ENCODE results near the gene KRT82.
"Not testable (repeated sequence)": the region's sequence is repeated elsewhere in the genome, so short reads cannot be mapped to it uniquely, and the experiment has no call there.

The KRT82 gene

DNA sequence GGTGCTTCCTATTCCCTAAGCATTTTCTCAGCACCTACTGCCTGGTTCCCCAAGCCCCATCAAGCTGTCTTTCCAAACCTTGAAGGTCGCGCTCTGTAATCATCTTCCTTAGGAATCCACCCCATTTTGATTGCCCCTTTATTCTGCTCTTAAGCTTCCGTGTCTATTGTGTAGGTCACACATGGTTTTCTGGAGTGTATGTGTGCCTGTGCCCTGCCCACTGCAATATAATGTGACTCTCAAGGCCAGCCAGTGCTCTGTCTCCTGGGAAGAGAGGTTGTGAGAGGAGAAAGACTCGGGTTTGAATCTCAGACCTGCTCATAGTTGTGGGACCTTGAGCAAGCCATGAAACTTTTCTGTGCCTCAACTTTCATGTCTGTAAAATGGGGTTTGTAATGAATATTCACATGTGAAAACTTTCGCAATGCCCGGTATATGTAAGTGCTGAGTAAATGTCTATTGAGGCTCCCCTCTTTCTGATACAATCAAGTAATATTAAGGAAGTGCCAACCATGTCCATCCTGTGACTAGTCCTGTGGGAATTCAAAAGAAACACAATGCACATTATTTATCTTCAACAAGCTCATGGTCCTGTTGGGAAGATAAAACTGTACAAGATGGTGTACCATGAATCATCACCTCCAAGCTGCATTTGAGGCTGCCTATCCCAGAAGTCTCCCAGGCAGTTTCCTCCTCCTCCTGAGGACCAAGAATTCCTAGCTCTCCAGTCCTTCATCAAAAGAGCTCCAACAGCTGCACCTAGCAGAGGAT, 28.8 kb upstream of the KRT82 start:
- no peak for DNase-seq

- DNase-seq, result no peak
These were observed 28.1 kb upstream of the KRT82 start, which contains the start of gene KRT75 for GRCh38 chr12:52434081-52434733. TSS of gene KRT75 (minus strand) at chr12:52434371. CDS start at chr12:52434304, 67 bp downstream.

- no peak for DNase-seq
These were observed 27.5 kb upstream of the KRT82 start for GRCh38 chr12:52433501-52434080.

GRCh38 chr12:52432559-52433207, 26.5 kb upstream of the KRT82 start:
- DNase-seq, result no peak

GRCh38 chr12:52428121-52428520, 22.0 kb upstream of the KRT82 start:
- peak; percentile 25 for DNase-seq

- DNase-seq, result no peak
These were observed 20.9 kb upstream of the KRT82 start for GRCh38 chr12:52427083-52427482.

GRCh38 chr12:52426034-52426433, 19.9 kb upstream of the KRT82 start:
- no peak for DNase-seq

DNA sequence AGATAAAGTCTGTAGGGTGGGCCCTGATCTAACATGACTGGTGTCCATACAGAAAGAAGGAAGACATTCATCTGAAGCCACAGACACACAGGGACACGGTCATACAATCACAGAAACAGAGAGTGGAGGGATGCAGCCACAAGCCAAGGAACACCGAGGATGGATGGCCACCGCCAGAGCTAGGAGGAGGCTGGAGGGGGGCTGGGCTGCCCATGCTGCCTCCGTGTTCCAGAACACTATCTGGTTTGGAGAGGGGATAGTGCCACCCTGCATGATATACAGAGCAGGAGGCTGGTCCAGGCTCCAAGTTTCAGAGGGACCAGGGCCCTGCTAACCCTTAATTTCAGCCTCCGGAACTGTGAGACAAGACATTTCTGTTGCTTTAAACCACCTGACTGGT, 19.3 kb upstream of the KRT82 start:
- no peak for DNase-seq

GRCh38 chr12:52423661-52424500, 17.7 kb upstream of the KRT82 start:
- DNase-seq, result peak; percentile 52

DNA sequence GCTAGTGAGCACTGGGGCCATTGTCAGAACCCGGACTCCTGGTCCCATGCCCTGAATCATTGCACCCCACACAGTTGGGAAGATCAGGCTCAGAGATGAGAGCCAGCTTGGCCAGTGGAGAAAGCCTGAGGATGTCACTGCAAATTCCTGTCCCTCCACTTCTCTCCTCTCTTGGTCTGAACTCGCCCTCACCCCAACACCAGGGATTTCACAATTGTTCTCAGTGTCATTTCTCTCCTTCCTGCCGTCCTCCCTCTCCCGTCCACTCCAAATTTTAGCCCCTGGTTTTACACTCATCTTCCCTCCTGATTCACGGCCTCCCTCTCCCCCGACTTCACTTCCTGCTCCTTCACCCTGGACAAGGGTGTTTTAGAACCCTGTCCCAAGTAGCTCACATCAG, 16.9 kb upstream of the KRT82 start:
- DNase-seq, result no peak

GRCh38 chr12:52419656-52420055, 13.5 kb upstream of the KRT82 start:
- no peak for DNase-seq

DNA sequence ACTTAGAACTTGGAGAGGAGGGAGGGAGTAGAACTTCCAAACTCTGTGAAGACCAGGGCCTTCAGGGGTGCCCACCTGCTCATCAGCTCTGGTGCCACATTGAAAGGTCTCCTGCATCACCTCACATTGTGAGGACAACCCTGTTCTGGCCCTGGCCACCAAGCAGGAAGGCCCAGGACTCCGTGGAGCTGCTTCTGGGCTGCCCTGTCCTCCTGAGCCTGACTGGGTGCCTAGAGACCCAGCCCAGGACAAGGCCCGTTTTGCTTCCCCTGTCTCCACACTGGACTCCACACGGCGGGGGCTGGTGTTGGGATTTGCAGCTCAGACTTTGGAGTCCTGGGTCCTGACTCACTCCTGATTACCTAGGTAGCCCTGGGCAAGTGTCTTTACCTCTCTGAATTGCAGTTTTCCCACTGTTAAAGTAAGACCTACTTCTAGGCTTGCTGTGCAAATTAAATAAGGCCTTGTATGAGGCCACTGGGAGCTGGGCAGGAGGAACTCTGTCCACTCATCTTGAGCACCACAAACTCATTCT, 12.5 kb upstream of the KRT82 start:
- no peak for DNase-seq

DNA sequence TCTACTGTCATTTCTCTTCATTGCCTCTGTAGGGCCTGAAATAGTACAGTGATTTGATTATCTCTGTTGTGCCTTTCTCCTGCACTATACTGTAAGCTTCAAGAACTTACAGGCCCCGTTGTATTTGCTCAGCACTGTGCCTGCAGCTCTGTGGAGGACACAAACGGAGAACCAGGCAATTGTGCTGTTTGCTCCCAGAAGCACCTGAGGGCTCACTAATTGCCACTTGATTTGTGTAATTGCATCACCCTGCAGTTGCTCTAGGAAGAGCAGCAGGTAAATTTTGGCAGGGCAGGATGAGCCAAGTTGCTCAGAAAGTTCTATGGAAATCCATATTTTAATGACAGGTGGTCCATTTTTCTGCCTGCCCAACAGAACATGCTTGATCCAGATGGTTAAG, 11.6 kb upstream of the KRT82 start:
- peak; percentile 45 for DNase-seq

DNA sequence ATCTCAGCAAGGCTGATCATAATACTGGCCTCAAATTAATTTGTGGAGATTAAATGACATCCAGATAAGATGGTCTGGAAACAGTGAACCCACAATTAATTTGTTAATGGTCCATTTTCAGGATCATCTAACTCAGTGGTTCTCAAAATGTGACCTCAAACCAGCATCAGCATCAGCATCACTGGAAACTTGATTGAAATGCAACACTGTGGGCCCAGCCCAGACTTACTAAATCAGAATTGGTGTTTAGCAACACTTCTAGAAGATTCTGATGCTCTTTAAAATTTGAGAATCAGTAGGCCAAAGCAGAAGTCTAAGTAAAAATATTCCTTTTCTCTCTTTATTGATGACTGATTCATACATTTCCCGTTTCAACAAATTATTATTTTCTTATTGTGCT, 10.7 kb upstream of the KRT82 start:
- no peak for DNase-seq

DNA sequence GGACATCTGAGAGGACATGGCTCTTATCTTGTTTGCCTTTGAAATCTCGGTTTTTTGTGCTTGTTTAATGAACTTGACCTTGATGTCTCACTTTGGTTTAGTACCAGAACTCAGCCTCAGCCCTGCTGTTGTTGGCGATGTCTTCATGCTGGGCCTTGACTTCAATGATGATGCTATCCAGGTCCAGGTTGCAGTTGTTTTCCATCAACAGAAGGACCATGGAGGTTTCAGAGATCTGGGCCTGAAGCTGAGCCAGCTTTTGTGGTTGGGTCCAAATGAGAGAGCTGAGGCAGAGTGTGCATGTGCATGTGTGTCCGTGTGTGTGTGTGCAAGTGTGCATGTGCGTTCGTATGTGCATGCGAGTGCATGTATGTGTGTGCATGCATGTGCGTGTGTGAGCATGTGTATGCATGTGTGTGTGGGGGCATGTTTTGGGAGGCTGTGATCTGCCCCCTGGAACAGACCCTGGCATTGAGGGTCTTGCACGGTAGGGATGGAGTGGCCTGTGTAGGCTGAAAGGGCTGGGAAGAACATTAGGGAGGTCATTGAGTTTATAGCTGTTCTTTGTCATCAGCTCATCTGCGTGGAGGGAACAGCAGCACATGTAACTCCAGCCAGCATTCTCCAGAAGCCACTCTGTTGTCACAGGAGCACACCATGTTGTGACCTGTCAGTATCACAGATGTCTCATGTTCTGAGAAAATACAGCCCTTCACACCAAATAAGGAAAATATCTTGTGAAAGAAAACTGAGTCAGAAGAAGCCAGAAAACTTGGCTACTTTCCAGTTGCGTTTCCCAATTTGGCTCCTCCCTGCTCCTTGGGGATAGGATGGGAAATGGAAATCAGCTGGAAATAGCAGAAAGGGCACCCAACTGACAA, 10.0 kb upstream of the KRT82 start:
- no peak for DNase-seq

DNA sequence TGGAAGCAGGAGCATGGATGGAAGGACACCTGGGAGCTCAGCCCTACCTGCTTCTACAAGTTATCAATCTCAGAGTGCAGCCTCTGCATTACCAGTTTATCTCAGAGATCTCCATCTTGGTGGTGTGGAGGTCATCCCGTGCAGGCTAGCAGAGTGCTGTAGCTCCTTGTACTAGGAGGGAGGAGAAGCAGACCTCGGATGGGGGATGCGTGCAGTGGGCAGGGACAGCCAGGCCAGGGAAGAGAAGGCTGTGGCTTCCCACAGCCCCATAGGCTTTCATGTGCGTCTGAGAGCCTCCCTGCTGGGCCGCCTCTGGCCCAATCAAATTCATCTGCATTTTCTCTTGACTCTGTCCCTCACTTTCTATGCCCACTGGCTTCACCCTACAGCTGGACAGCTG, 8.8 kb upstream of the KRT82 start:
- no peak for DNase-seq

GRCh38 chr12:52413782-52414345, 7.7 kb upstream of the KRT82 start:
- peak; percentile 13 for DNase-seq

- DNase-seq, result no peak
These were observed 7.1 kb upstream of the KRT82 start for GRCh38 chr12:52413202-52413601.

DNA sequence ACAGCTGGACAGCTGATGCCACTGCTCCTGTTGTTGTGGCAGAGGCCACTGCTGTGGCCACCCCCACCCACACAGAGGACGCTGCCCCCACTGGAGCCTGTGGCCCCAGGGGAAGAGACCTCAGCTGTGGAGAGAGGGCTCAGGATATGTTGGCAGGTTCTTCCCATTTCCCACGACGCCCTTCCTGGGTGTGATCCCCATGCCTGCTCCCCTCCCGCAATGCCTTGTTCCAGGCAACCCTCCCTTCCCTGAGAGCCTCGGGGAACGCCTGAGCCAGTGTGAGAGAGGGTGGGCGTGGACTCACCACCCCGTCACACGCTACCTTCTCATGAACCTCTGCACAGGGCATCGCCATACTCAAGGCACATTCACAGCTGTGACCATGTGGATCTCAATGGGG, 5.7 kb upstream of the KRT82 start:
- DNase-seq, result no peak

- DNase-seq, result not testable (repeated sequence)
These were observed 4.6 kb upstream of the KRT82 start for GRCh38 chr12:52410589-52411248.
